IMR-90 (cell line): ENCODE results near the gene MGAT3. TPM values are rescaled to one million over a fixed set of nuclear protein-coding genes. Genes with fewer than 3 reads are reported as not detected.
A peak's percentile ranks its signal among the peaks of the same experiment; 100 is the strongest.

ENCODE experiments used
- ATAC-seq: fragments of 200-7000 bp; cut with Tn5 transposase; 2 replicates; pipeline ENCODE4 v1.9.1; 2020; ENCODE audit warnings: low read depth, mild to moderate bottlenecking, moderate library complexity
- BruUV-seq: library from RNA; stranded (reverse); fragments of 400-500 nt; replicated peaks from 2 replicates; lab custom pipeline; 2021; lab: Mats Ljungman, UMichigan
- CTCF ChIA-PET: fragments of 300-600 bp; formaldehyde crosslinking; extraction: SDS; loops from one replicate; lab custom pipeline; 2021; ENCODE audit warnings: antibody characterized with exemption; lab: Yijun Ruan, JAX
- POLR2A ChIA-PET: fragments of 300-600 bp; sonication (Branson Sonifier 250); formaldehyde crosslinking; loops from one replicate; lab custom pipeline; 2022; ENCODE audit warnings: antibody characterized with exemption; ENCODE audit not compliant: unreplicated experiment; lab: Charles Lee
- DNase-seq: peaks from one replicate; pipeline ENCODE4 v3.0.0; 2013
- H2AFZ ChIP-seq: replicated peaks from 2 replicates; pipeline ENCODE3; 2013; ENCODE audit warnings: low read length, mild to moderate bottlenecking; ENCODE audit not compliant: poor library complexity
- H2AK5ac ChIP-seq: 2 replicates; pipeline ENCODE4 v1.6.1; 2013; ENCODE audit warnings: low read depth, low read length, inconsistent platforms
- H2AK9ac ChIP-seq: replicated peaks from 2 replicates; pipeline ENCODE3; 2013; ENCODE audit warnings: mild to moderate bottlenecking, low read depth, low read length, moderate library complexity; ENCODE audit not compliant: poor library complexity
- H2BK120ac ChIP-seq: 2 replicates; pipeline ENCODE4 v1.6.1; 2013; ENCODE audit warnings: low read depth, low read length, inconsistent platforms
- H2BK15ac ChIP-seq: 3 replicates; pipeline ENCODE4 v1.6.1; 2013; ENCODE audit warnings: low read depth, low read length, inconsistent platforms
- H2BK20ac ChIP-seq: 2 replicates; pipeline ENCODE4 v1.6.1; 2013; ENCODE audit warnings: low read depth, mild to moderate bottlenecking, inconsistent platforms, low read length, moderate library complexity
- H2BK5ac ChIP-seq: 2 replicates; pipeline ENCODE4 v1.6.1; 2013; ENCODE audit warnings: mild to moderate bottlenecking, low read depth, low read length, inconsistent platforms; ENCODE audit not compliant: poor library complexity, severe bottlenecking
- H3K14ac ChIP-seq: replicated peaks from 2 replicates; pipeline ENCODE4 v1.6.1; 2013; ENCODE audit warnings: low read depth, low read length, inconsistent platforms
- H3K18ac ChIP-seq: 2 replicates; pipeline ENCODE4 v1.6.1; 2013; ENCODE audit warnings: low read depth, low read length, control low read depth
- H3K23ac ChIP-seq: 2 replicates; pipeline ENCODE4 v1.6.1; 2013; ENCODE audit warnings: low read depth, low read length, inconsistent platforms
- H3K27ac ChIP-seq: 2 replicates; pipeline ENCODE4 v1.5.1; 2013; ENCODE audit warnings: mild to moderate bottlenecking, control low read depth, low read length; ENCODE audit not compliant: insufficient read depth
- H3K27me3 ChIP-seq: 2 replicates; pipeline ENCODE4 v1.6.1; 2013; ENCODE audit warnings: low read length; ENCODE audit not compliant: control insufficient read depth, insufficient read depth
- H3K36me3 ChIP-seq: 2 replicates; pipeline ENCODE4 v1.6.1; 2013; ENCODE audit warnings: low read length, mixed read lengths; ENCODE audit not compliant: control insufficient read depth, insufficient read depth
- H3K4ac ChIP-seq: 2 replicates; pipeline ENCODE4 v1.6.1; 2013; ENCODE audit warnings: low read depth, low read length, inconsistent platforms
- H3K4me1 ChIP-seq: 2 replicates; pipeline ENCODE4 v1.6.1; 2013; ENCODE audit warnings: low read length, mixed read lengths; ENCODE audit not compliant: control insufficient read depth, insufficient read depth
- H3K4me2 ChIP-seq: 2 replicates; pipeline ENCODE4 v1.6.1; 2013; ENCODE audit warnings: low read depth, mild to moderate bottlenecking, control low read depth, low read length, moderate library complexity
- H3K4me3 ChIP-seq: 2 replicates; pipeline ENCODE4 v1.5.1; 2013; ENCODE audit warnings: low read depth, mild to moderate bottlenecking, control low read depth, low read length, moderate library complexity; ENCODE audit not compliant: insufficient read depth
- H3K56ac ChIP-seq: 2 replicates; pipeline ENCODE4 v1.6.1; 2013; ENCODE audit warnings: low read length, inconsistent platforms; ENCODE audit not compliant: insufficient read depth; ENCODE audit errors: extremely low read depth
- H3K79me1 ChIP-seq, 2 experiments: 2 replicates each; pipeline ENCODE4 v1.6.1; 2013; ENCODE audit warnings: low read length in 2 of 2, inconsistent platforms in 1 of 2, low read depth in 1 of 2
- H3K9ac ChIP-seq: 2 replicates; pipeline ENCODE4 v1.6.1; 2013; ENCODE audit warnings: low read depth, low read length, control low read depth
- H3K9me1 ChIP-seq: 2 replicates; pipeline ENCODE4 v1.6.1; 2013; ENCODE audit warnings: low read length, inconsistent platforms; ENCODE audit not compliant: insufficient read depth
- H3K9me3 ChIP-seq: 2 replicates; pipeline ENCODE4 v1.6.1; 2013; ENCODE audit warnings: low read length; ENCODE audit not compliant: control insufficient read depth, insufficient read depth
- H4K20me1 ChIP-seq: 2 replicates; pipeline ENCODE4 v1.6.1; 2013; ENCODE audit warnings: low read length, inconsistent platforms; ENCODE audit not compliant: insufficient read depth
- H4K5ac ChIP-seq: 2 replicates; pipeline ENCODE4 v1.6.1; 2013; ENCODE audit warnings: mild to moderate bottlenecking, low read depth, low read length, control low read depth
- H4K8ac ChIP-seq, 2 experiments: 2 replicates each; pipeline ENCODE4 v1.6.1; 2013; ENCODE audit warnings: low read depth in 2 of 2, low read length in 2 of 2, control low read depth in 1 of 2, inconsistent platforms in 1 of 2
- H4K91ac ChIP-seq: 2 replicates; pipeline ENCODE4 v1.6.1; 2013; ENCODE audit warnings: low read depth, low read length, inconsistent platforms; ENCODE audit not compliant: insufficient read depth
- FOS ChIP-seq: fragments of 150-350 bp; IDR thresholded peaks from 2 replicates; pipeline ENCODE4 v1.6.1; 2016; ENCODE audit warnings: low read depth, low read length
- MAZ ChIP-seq: IDR thresholded peaks from 2 replicates; pipeline ENCODE4 v1.6.1; 2012; ENCODE audit warnings: low read depth, mild to moderate bottlenecking, low read length, improper control_type of control experiment, moderate library complexity, borderline replicate concordance
- MXI1 ChIP-seq: IDR thresholded peaks from 2 replicates; pipeline ENCODE4 v1.6.1; 2012; ENCODE audit warnings: low read depth, mild to moderate bottlenecking, low read length, moderate library complexity, borderline replicate concordance
- WGBS, 2 experiments: methylation state at CpG; one replicate each; pipeline versions ENCODE4 v1.1.5 to v1.1.7; 2013; ENCODE audit warnings: missing lambda C conversion rate in 2 of 2; ENCODE audit not compliant: insufficient read length in 1 of 2; ENCODE audit errors: extremely low coverage in 2 of 2; 5-methylcytosine and 5-hydroxymethylcytosine counted together
- dilution Hi-C: fragments of 300-500 bp; cut with HindIII; formaldehyde crosslinking; loops from one replicate; pipeline ENCODE4 v1.14.3; 2018; ENCODE audit warnings: low sequenced_read_pairs; ENCODE audit not compliant: unreplicated experiment
- in situ Hi-C: fragments of 300-500 bp; cut with MboI; formaldehyde crosslinking; loops from 3 replicates; pipeline ENCODE4 v1.14.3; 2019; ENCODE audit warnings: low sequenced_read_pairs, inconsistent platforms, mixed read lengths
- intact Hi-C: fragments of 100-400 bp; cut with micrococcal nuclease; formaldehyde crosslinking; loops from 2 replicates; pipeline ENCODE4 v1.10.0; 2022
- polyA plus RNA-seq, 3 experiments: library from polyadenylated mRNA; depleted of rRNA; stranded (reverse); fragments of >200 nt; gene quantifications; 2 replicates each; pipeline ENCODE4 v1.2.3, GENCODE V29; 2012; ENCODE audit warnings: low replicate concordance in 1 of 3
- total RNA-seq: library from RNA; depleted of rRNA; stranded (reverse); fragments of >200 nt; gene quantifications from 2 replicates; pipeline ENCODE4 v1.2.3, GENCODE V29; 2012

The MGAT3 gene
- total and polyA plus RNA-seq, 2 of the 4 experiments (the other 2 are of a cell fraction): 0.36 to 1.1 TPM

DNA sequence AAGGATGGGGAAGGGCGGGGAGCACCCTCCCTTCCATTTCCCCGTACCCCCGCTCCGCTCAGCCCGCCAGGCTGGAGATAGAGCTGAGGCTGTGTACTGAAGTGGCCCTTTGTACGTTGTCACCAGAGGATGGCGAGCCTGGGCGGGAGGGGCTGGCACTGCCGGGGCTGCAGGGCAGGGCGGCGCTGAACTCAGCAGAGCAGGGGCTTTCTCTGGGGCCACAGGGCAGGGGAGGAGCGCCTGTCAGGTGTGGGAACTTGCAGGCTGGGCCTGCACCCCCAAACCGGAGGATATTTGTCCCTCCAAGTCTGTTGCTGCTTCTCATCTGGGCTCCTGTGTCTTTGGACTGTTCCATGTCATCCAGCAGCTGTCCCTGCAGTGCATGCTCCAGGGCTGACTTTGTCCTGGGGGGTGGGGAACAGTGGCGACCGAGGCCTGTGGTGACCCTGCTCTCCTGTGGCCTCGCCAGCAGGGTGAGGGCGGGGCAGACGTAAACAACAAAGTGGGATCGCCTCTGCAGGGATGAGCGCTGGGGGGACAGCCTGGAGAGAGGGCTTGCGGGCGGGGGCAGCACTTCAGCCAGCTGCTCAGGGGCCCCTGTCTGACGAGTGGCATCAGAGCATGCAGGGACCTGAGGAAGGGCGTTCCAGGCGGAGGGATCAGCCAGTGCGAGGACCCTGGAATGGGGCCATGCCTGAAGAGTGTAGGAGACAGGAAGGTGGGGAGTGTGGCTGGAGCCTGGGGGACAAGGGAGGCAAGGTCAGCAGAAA lies 13.1 kb downstream of the MGAT3 start (continued):
- TF ChIP-seq MXI1: no peak

DNA sequence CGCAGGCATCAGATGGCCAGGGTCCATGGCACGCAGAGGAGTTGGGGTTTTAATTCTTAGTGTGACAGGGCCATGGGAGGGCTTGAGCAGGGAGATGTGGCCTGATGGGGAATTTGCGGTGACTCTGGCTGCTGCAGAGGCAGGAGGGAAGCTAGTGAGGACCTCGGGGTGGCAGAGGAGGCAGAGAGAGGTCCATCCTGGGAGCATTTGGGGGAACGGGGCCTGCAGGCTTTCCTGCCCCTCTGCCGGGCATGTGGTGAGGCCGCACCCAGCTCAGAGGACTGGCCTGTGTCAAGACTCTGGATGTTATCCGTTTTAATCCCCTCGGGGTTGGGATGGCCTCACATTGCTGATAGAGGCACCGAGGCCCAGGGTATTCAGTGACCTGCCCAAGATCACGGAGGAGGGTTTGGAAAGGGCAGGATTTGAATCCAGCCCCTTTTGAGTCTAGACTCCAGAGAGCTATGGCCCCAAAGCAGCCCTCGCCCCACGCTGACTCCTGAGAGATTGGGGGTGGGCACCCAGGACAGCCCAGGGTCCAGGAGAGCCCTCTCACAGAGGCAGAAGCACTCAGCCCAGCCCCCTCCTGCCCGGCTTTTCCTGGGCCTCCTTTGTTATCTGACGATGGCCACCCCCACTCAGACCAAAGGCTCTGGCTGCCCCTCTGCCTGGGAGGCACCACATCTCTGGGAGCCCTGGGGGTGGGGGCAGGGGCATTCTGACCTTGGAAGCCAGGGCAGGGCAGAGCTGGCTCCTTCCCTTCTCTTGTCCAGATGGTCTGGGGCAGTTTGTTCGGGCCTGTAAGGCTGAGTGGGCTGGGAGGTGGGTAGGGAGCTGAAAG lies 13.9 kb downstream of the MGAT3 start:
- ChIA-PET POLR2A (no interaction called here), CTCF (interaction anchor here (0.8 kb wide), 1 partner anchor 23 kb away, joined by 3 read pairs; no protein-coding TSS in a partner anchor)
- Histone ChIP-seq H3K18ac (no peak overlapping the region), H4K20me1 (no peaks in the 10 kb centered on the region), H3K36me3 (no peaks in the 10 kb centered on the region), H3K9me1 (peaks cover 19% of the 10 kb centered on the region), H2AFZ (peak overlapping the region; percentile 68), H2AK9ac (peak overlapping the region; percentile 71), H2BK20ac (peak overlapping the region; percentile 75), H2BK120ac (peak overlapping the region; percentile 95), H4K5ac (no peak overlapping the region; the same call in 1 of the 2 replicates), H3K56ac (no peak overlapping the region; the same call in 1 of the 2 replicates), H3K9me3 (no peaks in the 10 kb centered on the region), H3K9ac (no peak overlapping the region), H3K4me3 (no peak overlapping the region), H2BK15ac (peak overlapping the region; percentile 44; the same call in 2 of the 3 replicates), H3K4me1 (peaks cover 40% of the 10 kb centered on the region), H3K27ac (no peak overlapping the region), H3K14ac (peak overlapping the region; percentile 66), H3K4ac (peak overlapping the region; percentile 96), H3K23ac (no peak overlapping the region; the same call in 1 of the 2 replicates), H2BK5ac (no peak overlapping the region), H3K27me3 (no peaks in the 10 kb centered on the region; the same call in 1 of the 2 replicates), H2AK5ac (peak overlapping the region; percentile 13; the same call in 1 of the 2 replicates), H4K8ac (peak overlapping the region; percentile 46 to 88; a peak in 2 of 4 replicates), H3K79me1 (no peaks in the 10 kb centered on the region), H3K4me2 (no peak overlapping the region), H4K91ac (peak overlapping the region; percentile 96)
- in situ Hi-C loops (no loop called here), dilution Hi-C loops (no loop called here), intact Hi-C loops (no loop called here)
- TF ChIP-seq FOS (no peak), MAZ (no peak)
- 79% methylated on average over 6 of the region's 16 CpGs; no CpG with 5 or more reads in 1 of the 2 experiments for WGBS, 2 experiments
- no TSS peak for BruUV-seq
- DNase-seq: no peak
- ATAC-seq: no peak
